SK-N-SH (cell line): Measurements from ENCODE around the gene MUC2.

Experiments
- CTCF ChIP-seq: fragments of 200-600 bp; sonication (generic); IDR thresholded peaks from 2 replicates; pipeline ENCODE4 v1.6.1; 2017; ENCODE audit warnings: antibody characterized with exemption, mild to moderate bottlenecking, moderate library complexity
- MXI1 ChIP-seq: IDR thresholded peaks from 2 replicates; pipeline ENCODE4 v1.6.1; 2012; ENCODE audit warnings: mild to moderate bottlenecking, low read depth, low read length, improper control_type of control experiment
- POLR2AphosphoS5 ChIP-seq: IDR thresholded peaks from 2 replicates; pipeline ENCODE4 v1.6.1; 2012; ENCODE audit warnings: low read depth, low read length
- TAF1 ChIP-seq: IDR thresholded peaks from 2 replicates; pipeline ENCODE4 v1.6.1; 2012; ENCODE audit warnings: low read depth, mild to moderate bottlenecking, low read length, moderate library complexity, borderline replicate concordance
- ZBTB33 ChIP-seq: IDR thresholded peaks from 2 replicates; pipeline ENCODE4 v1.4.0; 2012; ENCODE audit warnings: low read depth, borderline replicate concordance

- TF ChIP-seq CTCF: no peak
- no peak for TF ChIP-seq MXI1
- TF ChIP-seq POLR2AphosphoS5: no peak
- no peak for TF ChIP-seq ZBTB33
- no peak for TF ChIP-seq TAF1
Measured at GRCh38 chr11:1032310-1032891, 42.3 kb upstream of the MUC2 start.
